ENCODE measurements around the gene STPG3.

The STPG3 gene

DNA sequence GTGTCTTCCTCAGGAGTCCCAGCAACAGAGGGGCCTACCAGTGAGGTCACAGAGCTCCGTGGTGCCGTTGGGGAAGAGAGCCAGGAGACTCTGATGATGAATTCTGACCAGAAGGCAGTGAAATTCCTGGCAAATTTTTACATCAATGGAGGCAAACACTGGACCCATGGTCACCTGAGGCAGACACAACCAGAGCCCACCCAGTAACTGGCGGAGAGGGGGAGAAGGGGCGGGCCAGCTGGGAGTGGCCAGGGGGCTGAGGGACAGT, at the start of gene STPG3:
Gene STPG3 (plus strand): TSS at position 93 of the 268 bp plus-strand sequence. CDS start 1 bp downstream, at position 94.
- DNase-seq = no peak

DNA sequence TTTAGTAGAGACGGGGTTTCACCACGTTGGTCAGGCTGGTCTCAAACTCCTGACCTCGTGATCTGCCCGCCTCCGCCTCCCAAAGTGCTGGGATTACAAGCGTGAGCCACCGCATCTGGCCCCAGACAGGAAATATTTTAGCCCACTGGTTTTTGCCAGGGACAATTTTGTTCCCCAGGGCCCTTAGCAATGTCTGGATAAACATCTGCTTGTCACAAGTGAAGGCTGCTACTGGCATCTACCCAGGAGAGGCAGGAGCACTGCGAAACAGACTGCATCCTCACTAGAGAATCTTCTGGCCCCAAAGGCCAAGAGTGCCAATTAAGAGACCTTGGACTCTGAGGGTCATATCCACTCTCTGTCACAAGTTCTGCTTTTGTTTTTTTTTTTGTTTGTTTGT, 48.1 kb upstream of the STPG3 start:
- DNase-seq = no peak

DNA sequence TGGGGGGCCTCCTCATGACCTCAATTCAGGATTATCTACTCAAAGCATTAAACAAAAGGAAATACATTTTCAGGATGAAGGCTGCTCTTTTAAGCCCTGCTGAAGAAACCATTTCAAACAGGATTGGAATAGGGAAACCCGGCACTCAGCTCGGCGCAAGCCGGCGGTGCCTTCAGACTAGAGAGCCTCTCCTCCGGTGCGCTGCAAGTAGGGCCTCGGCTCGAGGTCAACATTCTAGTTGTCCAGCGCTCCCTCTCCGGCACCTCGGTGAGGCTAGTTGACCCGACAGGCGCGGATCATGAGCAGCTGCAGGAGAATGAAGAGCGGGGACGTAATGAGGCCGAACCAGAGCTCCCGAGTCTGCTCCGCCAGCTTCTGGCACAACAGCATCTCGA, 46.4 kb upstream of the STPG3 start:
- no peak for DNase-seq

DNA sequence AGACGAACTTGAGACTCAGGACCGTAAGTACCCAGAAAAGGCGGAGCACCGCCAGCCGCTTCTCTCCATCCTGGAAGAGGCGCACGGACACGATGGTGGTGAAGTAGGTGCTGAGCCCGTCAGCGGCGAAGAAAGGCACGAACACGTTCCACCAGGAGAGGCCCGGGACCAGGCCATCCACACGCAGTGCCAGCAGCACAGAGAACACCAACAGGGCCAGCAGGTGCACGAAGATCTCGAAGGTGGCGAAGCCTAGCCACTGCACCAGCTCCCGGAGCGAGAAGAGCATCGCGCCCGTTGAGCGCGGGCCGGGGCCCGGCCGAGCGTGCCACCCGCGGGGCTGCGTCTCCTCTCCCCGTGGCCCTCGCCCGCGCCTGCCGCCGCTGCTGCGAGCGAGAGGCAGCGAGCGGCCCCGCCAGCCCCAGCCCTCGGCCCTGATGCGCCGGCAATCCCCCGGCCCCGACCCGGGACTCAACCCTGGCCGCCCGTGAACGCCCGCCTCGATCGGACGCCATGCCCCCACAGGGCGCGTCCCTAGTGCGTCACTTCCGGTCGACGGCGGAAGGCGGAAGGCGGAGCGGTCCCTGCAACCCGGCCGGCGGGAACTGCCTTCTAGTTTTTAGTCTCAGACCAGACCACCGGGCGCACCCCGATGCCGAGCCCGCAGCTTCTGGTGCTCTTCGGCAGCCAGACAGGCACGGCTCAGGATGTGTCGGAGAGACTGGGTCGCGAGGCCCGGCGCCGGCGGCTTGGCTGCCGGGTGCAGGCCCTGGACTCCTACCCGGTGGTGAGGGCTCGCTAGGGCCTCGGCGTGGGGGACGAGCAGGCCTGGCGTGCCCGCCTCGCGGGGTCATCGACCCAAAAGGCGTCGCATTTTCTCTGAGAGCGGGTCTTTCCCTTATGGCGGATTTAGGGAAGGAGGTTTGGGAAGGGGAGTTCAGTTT, 45.7 kb upstream of the STPG3 start, which contains the start of the genes NDOR1 and TMEM203:
Gene NDOR1 (plus strand): TSS at position 575 of the 944 bp plus-strand sequence. CDS start 78 bp downstream, at position 653.
Gene TMEM203 (minus strand): TSS at position 523 of the 944 bp plus-strand sequence. CDS start 234 bp downstream, at position 289.
- peak; percentile 98 for DNase-seq

DNA sequence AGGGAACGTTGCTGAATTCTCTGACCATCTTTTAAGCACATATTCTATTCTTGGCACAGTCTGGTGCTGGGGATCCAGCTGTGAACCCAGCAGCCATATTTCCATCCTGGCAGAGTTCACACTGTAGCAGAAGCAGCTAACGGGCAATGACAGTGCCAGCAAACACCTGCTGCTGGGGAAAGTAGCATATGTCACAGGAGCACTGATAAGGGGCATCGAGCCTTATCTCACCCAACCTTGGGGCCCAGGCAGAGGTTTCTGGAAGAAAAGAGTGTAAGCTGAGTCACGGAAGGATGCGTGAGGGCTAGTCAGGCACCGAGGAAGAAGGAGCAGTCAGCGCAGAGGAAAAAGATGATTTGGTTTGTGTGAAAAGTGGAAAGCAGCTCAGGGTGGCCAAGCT, 44.5 kb upstream of the STPG3 start:
- no peak for DNase-seq

DNA sequence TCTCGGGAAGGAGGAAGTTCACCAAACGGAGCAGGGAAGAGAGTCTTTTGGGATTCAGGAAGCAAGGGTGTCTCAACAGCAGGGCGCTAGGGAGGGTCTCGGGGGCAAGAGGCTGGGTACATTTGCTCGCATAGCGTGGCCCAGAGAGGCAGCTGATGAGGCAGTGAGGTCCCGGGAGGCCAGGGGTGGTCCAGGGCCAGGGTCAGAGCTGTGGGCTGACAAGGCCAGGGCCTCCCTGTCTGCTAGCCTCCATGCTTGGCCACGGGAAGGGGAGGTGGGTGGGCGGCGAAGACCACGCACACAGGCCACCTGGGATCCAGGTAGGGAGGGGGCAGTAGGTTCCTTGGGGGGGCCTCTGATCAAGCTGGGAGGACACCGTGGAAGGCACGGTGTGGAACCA, 39.6 kb upstream of the STPG3 start:
- no peak for DNase-seq

DNA sequence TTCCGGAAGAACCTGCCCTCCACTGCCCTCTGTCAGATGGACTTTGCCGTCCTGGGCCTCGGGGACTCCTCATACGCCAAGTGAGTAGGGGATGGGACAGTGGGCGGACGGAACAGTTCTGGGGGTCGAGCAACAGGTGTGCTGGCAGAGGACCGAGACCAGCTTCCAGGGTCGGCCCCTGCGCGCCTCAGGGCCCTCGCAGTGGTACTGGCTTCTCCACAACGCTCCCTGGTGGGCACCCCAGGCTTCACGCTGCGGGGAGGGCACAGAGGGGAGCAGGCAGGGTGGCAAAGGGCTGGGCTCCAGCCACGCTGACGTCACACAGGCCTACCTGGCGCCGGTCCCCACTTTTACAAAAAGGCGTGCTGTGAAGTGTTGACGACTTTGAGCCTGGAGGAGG, 38.6 kb upstream of the STPG3 start:
- DNase-seq = no peak

DNA sequence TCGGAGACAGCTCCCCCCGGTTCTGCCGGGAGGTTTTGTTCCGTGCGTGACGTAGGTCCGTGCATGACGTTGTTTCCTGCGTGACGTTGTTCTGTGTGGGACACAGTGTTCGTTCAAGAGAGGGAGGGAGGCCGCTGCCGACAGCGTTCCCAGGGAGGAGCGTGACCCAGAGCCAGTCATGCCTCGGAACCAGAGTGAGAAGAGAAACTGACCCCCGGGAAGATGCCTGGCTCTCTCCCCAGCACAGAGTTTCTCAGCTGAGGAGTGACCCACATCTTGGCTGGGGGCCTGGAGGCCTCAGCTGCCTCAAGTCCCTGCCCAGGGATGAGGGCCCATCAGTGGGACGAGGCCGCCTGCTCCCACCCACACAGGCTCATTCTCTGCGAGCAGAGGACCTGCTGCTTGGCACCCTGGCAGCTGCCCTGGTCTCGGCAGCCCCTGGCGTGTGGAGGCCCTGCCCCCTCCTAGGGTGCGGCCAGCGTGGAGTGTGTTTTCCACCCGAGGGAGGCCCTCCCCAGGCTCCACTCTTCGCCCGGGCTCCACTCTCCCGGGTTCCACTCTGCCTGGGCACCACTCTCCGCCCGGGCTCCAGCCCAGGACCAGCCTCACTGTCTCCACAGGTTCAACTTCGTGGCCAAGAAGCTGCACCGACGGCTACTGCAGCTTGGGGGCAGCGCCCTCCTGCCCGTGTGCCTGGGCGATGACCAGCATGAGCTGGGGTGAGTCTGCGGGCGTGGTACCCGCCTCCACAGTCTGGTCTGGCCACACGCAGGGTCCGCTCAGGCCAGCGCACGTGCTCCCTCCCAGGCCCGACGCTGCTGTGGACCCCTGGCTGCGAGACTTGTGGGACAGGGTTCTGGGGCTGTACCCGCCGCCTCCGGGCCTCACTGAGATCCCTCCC, 37.7 kb upstream of the STPG3 start:
- DNase-seq = no peak

DNA sequence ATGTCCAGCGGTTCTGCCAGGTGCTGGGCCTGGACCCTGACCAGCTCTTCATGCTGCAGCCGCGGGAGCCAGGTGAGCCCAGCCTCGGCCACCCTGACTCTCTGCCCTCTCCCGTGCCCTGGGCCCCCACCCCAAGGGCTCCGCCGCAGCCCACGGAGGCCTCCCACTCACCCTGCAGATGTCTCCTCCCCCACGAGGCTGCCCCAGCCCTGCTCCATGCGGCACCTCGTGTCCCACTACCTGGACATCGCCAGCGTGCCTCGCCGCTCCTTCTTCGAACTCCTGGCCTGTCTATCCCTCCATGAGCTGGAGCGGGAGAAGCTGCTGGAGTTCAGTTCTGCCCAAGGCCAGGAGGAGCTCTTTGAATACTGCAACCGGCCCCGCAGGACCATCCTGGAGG, 36.5 kb upstream of the STPG3 start:
- no peak for DNase-seq

DNA sequence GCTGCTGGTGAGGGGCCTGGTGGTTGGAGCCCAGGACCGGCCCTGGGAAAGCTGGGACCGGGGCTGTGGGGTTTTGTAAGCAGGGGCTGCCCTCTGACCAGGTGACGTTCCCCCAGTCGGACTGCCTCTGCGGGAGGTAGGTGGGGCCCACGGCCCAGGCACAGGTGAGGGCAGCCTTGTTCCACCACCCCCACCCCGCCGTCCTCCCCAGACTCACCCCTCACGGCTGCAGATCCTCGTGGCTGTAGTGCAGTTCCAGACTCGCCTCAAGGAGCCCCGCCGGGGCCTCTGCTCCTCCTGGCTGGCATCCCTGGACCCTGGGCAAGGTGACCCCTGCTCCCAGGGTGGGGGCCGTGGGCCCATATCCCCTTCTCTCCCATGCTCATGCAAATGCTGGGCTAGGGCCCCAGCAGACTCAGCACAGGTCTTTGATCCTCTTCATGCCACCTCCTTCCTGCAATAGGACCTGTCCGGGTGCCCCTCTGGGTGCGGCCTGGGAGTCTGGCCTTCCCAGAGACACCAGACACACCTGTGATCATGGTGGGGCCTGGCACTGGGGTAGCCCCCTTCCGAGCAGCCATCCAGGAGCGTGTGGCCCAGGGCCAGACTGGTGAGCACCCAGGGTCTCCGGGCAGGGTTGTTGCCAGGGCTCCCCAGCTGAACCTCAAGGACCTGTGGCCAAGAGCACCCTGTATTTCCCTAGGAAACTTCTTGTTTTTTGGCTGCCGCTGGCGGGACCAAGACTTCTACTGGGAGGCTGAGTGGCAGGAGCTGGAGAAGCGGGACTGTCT, 35.7 kb upstream of the STPG3 start:
- no peak for DNase-seq

DNA sequence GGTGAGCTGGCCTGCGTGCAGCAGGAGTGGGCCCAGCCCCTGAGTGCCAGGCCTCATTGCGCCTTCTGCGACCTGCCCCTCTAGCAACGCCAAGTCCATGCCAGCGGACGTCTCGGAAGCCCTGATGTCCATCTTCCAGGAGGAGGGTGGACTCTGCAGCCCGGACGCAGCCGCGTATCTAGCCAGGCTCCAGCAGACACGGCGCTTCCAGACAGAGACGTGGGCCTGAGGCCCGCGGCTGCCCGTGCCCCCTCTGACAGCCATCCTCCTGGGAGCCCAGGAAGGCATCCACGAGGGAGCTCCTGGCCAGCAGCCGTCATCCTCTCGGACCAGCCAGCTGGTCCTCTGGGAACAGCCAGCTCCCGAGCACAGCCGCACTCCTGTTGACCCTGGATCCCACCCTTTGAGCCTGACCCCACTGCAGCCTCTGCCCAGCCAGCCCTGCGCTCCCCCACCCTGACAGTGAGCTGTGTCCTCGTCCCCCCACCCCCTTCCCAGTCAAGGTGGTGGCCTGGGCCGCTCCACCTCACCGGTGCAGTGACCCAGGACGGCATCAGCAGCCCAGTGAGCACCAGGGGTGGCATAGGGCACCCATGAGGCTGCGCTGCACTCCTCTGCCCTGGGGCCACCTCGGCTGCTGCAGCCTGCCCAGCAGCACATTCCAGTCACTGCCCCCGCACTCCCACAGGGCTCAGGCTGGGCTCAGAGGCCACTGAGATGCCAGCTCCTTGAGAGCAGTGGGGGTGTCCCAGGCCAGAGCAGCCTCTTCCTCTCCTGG, 34.7 kb upstream of the STPG3 start:
- DNase-seq = no peak

DNA sequence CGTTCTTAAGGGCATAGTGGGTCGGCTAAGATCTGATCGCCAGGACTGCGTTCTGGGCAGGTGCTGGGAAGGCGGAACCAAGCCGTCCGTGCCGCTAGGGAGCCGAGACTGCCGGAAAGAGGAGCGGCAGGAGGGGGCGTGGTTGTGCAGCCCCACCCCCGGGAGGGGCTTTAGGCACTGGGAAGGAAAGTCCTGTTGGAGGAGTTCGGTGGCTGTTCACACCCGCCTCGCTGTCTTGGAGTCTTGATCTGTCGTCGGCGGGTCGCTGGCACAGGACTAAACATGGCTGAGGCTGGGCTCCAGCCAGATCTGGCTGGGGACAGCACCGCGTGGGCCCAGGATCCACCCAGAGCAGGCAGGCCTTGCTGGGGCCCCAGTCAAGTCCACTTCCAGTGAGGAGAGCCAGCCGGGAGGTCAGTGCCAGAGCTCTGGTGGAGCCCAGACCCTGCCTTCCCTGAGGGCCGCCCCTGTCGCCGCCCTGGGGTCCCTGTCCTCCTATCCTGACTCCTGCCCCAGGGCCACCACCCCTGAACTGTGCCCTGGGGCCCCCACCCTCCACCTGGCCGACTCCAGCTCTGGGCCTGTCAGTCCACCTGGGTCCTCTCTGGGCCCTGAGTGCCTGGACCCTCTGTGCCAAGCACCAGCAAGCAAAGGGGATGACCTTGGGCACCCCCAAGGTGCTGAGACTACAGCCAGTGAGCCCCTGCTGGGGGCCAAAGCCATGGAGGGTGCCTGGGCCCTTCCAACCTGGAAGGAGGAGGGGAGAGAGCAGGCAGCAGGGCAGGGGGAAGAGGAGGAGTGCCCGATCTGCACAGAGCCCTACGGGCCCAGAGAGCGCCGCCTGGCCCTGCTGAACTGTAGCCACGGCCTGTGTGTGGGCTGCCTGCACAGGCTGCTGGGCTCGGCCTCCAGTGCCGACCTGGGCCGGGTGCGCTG, 33.5 kb upstream of the STPG3 start:
- no peak for DNase-seq

DNA sequence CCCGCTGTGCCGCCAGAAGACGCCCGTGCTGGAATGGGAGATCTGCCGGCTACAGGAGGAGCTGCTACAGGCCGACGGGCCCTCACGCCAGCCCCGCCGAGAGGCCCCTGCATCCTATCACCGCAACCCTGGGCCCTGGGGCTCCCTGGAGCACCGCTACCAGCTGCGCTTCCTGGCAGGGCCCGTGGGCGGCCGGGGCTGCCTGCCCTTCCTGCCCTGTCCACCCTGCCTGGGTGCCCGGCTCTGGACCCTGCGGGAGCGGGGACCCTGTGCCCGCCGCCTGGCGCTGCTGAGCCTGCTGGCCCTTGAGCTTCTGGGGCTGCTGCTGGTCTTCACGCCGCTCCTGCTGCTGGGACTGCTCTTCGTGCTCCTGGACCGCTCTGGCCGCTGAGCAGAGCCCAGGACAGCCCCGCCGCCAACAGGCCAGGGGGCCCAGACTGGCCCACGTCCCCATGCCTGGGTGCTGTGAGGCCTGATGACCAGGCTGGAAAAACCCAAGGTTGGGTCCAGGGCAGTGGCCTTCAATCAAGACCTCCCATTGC, 32.8 kb upstream of the STPG3 start:
- no peak for DNase-seq

DNA sequence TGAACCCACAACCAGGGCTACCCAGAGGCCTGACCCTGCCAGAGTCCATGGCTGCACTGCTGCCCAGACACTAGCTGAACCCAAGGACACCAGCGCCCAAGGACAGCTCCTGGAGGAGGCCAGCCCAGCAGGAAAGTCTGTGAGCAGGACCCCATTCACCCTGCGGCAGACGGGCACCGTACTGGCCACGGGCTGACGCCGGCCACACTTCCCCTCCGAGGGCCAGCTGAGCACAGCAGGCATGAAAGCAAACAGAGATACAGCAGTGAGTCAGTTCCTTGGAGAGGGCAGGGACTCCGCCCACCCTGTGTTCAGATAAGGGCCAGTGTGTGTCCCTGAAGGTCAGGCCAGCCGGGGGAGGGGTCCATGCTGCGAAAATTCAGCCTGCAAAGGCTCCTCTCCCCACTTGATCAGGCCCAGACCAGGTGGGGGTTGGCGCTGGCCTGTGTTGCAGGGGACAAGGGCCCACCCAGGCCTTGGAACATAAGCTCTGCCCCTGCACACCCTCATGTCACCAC, 32.3 kb upstream of the STPG3 start:
- no peak for DNase-seq

DNA sequence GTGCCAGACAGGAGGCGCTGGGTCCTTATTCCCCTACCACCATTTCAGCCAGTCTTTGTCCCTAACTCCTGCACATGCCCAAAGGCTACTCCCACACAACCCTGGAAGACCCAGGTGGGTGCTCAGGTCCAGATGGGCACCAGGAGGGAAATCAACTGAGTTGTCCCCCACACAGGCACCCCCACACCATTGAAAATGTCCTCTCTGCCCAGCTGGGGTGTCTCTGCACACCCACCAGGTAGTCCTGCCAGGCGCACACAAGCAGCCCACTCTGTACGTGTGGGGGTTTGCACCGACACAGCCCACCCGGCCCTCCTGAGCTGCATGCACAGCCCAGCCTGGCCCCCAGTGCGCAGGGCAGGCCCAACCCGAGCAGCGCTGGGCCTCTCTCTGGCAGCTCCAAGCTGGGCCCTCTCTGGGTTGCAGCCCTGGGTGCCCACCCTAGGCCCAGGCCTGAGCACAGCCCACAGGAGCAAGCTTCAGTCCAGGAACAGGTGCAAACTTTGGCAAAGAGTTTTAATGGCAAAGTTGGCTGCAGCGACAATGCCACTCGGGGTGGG, 31.2 kb upstream of the STPG3 start:
- DNase-seq = no peak

DNA sequence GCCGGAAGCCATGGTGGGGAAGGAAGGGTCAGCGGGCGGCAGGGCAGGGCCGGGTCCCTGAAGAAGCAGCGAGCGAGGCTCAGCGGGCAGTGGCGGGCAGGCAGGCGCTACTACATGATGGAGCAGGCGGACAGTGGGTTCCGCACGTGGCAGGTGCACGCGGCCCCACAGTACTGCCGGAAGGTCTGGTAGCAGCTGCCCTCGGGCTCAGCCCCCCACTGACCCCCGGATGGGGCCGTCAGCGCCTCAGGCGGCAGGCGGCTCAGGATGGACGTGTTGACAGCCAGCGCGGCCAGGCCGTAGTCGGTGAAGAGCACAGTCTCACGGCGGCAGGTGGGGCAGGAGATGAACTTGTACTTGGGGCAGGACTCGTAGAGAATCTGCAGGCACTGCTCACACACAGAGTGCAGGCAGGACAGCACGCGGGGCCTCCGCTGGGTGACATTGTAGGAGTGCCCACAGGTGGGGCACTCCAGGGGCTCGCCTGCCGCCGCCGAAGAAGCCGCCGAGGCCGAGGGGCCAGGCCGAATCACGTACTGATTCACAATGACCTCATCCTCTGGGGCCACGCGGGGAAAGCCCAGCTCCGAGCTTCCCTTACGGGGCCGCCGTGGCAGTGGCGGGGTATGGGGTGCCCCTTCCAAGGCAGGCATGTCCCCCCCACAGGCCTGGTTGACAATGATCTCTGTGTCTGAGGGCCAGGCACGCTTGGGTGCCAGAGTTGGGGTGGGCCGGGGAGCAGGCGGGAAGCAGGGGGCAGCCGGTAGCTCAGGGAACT, 30.6 kb upstream of the STPG3 start:
- no peak for DNase-seq

DNA sequence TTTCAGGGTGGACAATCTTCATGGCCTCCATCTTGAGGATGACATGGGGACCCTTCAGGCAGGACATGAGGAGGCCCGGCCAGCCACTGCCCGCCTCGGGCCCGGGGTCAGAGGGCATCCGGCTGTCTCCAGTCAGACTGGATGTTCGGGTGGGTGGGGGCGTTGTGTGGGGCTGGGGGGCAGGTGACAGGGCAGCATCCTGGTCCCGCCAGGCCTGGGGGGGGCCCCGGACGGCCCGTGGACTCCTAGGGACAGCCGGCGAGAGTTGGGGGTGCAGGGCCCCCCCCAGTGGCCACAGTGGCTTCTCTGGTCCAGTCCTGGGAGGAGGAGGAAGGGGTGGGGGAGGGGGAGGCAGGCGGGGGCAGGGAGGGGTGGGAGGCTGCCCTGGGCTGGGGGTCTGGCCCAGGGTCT, 30.0 kb upstream of the STPG3 start:
- DNase-seq = no peak

DNA sequence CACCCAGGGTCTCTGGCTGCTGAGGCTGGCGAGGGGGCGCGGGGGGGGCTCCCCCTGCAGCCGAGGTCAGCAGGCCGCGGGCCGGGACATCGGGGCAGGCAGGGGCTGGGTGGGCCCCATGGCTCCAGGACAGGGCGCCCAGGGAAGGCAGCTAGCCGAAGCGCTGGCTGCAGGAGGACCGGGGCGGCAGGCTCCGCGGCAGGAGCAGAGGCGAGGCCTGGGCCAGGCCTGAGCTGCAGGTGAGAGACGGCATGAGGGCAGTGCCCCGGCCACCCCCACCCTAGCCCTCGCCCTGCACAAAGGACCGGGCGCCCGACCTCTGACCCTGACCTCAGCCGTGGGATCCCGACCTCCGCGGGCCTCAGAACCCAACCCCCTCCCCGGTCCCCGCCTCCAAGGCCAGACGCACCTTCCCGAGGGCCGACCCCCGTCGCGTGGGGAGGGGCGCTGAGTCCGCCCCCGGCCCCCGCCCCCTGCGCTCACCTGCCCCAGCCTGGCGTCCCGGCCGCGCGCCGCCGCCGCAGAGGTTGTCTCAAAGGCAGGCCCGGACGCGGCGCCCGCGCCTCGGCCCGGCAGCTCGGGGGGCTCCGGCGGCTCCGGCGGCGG, 29.5 kb upstream of the STPG3 start:
- DNase-seq = no peak
